H9 (cell line): ENCODE measurements around the gene MRM3. TPM values are rescaled to one million over a fixed set of nuclear protein-coding genes. Genes with fewer than 3 reads are reported as not detected.

Experiments
- DNase-seq: peaks from one replicate; pipeline ENCODE4 v3.0.0-alpha.2; 2017
- H2AFZ ChIP-seq: one replicate; pipeline ENCODE4 v1.6.1; 2013; ENCODE audit warnings: mild to moderate bottlenecking, low read length, control low read depth, moderate library complexity
- H2AK5ac ChIP-seq: 2 replicates; pipeline ENCODE4 v1.6.1; 2013; ENCODE audit warnings: low read length, control low read depth, mixed read lengths; ENCODE audit not compliant: insufficient read length
- H2BK120ac ChIP-seq: one replicate; pipeline ENCODE4 v1.6.1; 2013; ENCODE audit warnings: low read depth, mild to moderate bottlenecking, low read length, control low read depth, inconsistent platforms; ENCODE audit not compliant: poor library complexity, severe bottlenecking
- H2BK12ac ChIP-seq: 2 replicates; pipeline ENCODE4 v1.6.1; 2013; ENCODE audit warnings: low read length, control low read depth, mixed read lengths, low read depth; ENCODE audit not compliant: insufficient read length
- H2BK15ac ChIP-seq: 2 replicates; pipeline ENCODE4 v1.6.1; 2013; ENCODE audit warnings: low read depth, low read length, control low read depth
- H2BK20ac ChIP-seq: one replicate; pipeline ENCODE4 v1.6.1; 2013; ENCODE audit warnings: low read depth, mild to moderate bottlenecking, low read length, control low read depth, inconsistent platforms; ENCODE audit not compliant: poor library complexity, severe bottlenecking
- H2BK5ac ChIP-seq: 2 replicates; pipeline ENCODE4 v1.6.1; 2013; ENCODE audit warnings: low read length, control low read depth, mixed read lengths; ENCODE audit not compliant: insufficient read length
- H3K14ac ChIP-seq: 2 replicates; pipeline ENCODE4 v1.6.1; 2013; ENCODE audit warnings: low read length, control low read depth; ENCODE audit not compliant: insufficient read depth
- H3K18ac ChIP-seq: 2 replicates; pipeline ENCODE4 v1.6.1; 2013; ENCODE audit warnings: low read depth, mild to moderate bottlenecking, mixed read lengths, low read length, control low read depth; ENCODE audit not compliant: insufficient read length
- H3K23ac ChIP-seq: 2 replicates; pipeline ENCODE4 v1.6.1; 2013; ENCODE audit warnings: low read length, control low read depth, mixed read lengths, low read depth; ENCODE audit not compliant: insufficient read length
- H3K23me2 ChIP-seq: 2 replicates; pipeline ENCODE4 v1.6.1; 2013; ENCODE audit warnings: low read depth, mild to moderate bottlenecking, mixed read lengths, low read length, control low read depth; ENCODE audit not compliant: insufficient read length, poor library complexity, severe bottlenecking
- H3K27ac ChIP-seq: 2 replicates; pipeline ENCODE4 v1.5.1; 2013; ENCODE audit warnings: low read length, control low read depth, mixed read lengths, low read depth; ENCODE audit not compliant: insufficient read length
- H3K27me3 ChIP-seq: 2 replicates; pipeline ENCODE4 v1.6.1; 2013; ENCODE audit warnings: low read length, control low read depth, inconsistent platforms; ENCODE audit not compliant: insufficient read depth
- H3K4ac ChIP-seq: 2 replicates; pipeline ENCODE4 v1.6.1; 2013; ENCODE audit warnings: low read depth, mild to moderate bottlenecking, control low read depth, inconsistent platforms, low read length, moderate library complexity
- H3K4me1 ChIP-seq: 2 replicates; pipeline ENCODE4 v1.6.1; 2013; ENCODE audit warnings: low read length, control low read depth, inconsistent platforms; ENCODE audit not compliant: insufficient read depth
- H3K4me2 ChIP-seq: 2 replicates; pipeline ENCODE4 v1.6.1; 2013; ENCODE audit warnings: low read length, control low read depth, mixed read lengths; ENCODE audit not compliant: insufficient read length, insufficient read depth
- H3K56ac ChIP-seq: 2 replicates; pipeline ENCODE4 v1.6.1; 2013; ENCODE audit warnings: low read depth, mild to moderate bottlenecking, mixed read lengths, low read length, control low read depth; ENCODE audit not compliant: insufficient read length
- H3K79me1 ChIP-seq: 2 replicates; pipeline ENCODE4 v1.6.1; 2013; ENCODE audit warnings: low read depth, mild to moderate bottlenecking, moderate library complexity, low read length, control low read depth, inconsistent platforms; ENCODE audit not compliant: insufficient read depth, poor library complexity, severe bottlenecking
- H3K79me2 ChIP-seq: 2 replicates; pipeline ENCODE4 v1.6.1; 2013; ENCODE audit warnings: low read length, control low read depth, inconsistent platforms; ENCODE audit not compliant: insufficient read depth
- H3K9ac ChIP-seq: 2 replicates; pipeline ENCODE4 v1.6.1; 2013; ENCODE audit warnings: low read length, control low read depth, mixed read lengths; ENCODE audit not compliant: insufficient read length; ENCODE audit errors: extremely low read depth
- H3K9me3 ChIP-seq: one replicate; pipeline ENCODE4 v1.6.1; 2013; ENCODE audit warnings: low read depth, low read length, inconsistent platforms; ENCODE audit not compliant: control insufficient read depth
- H3T11ph ChIP-seq: one replicate; pipeline ENCODE4 v1.6.1; 2013; ENCODE audit warnings: mild to moderate bottlenecking, low read length, control low read depth, inconsistent platforms
- H4K20me1 ChIP-seq: one replicate; pipeline ENCODE4 v1.6.1; 2013; ENCODE audit not compliant: control insufficient read depth, insufficient read length, insufficient read depth
- H4K5ac ChIP-seq: 2 replicates; pipeline ENCODE4 v1.6.1; 2013; ENCODE audit warnings: low read depth, mild to moderate bottlenecking, mixed read lengths, low read length, control low read depth; ENCODE audit not compliant: insufficient read length
- H4K8ac ChIP-seq: replicated peaks from 2 replicates; pipeline ENCODE4 v1.6.1; 2013; ENCODE audit warnings: low read length, control low read depth, mixed read lengths, low read depth; ENCODE audit not compliant: insufficient read length
- H4K91ac ChIP-seq: 2 replicates; pipeline ENCODE4 v1.6.1; 2013; ENCODE audit warnings: low read depth, mild to moderate bottlenecking, moderate library complexity, mixed read lengths, low read length, control low read depth; ENCODE audit not compliant: insufficient read length
- H3K27ac Mint-ChIP-seq, 3 experiments: 2 replicates in 2 of 3; 3 replicates in 1 of 3; pipeline ENCODE4 v1.8.0; 2020 to 2021; ENCODE audit warnings: mixed read lengths in 3 of 3, mild to moderate bottlenecking in 1 of 3, moderate library complexity in 1 of 3
- H3K27me3 Mint-ChIP-seq: 2 replicates; pipeline ENCODE4 v1.8.0; 2021; ENCODE audit warnings: low read depth, mild to moderate bottlenecking, moderate library complexity, mixed read lengths
- H3K36me3 Mint-ChIP-seq, 3 experiments: 2 replicates in 2 of 3; 3 replicates in 1 of 3; pipeline ENCODE4 v1.8.0; 2020 to 2021; ENCODE audit warnings: low read depth in 3 of 3, mixed read lengths in 3 of 3; ENCODE audit not compliant: insufficient read depth in 1 of 3
- H3K4me1 Mint-ChIP-seq, 2 experiments: 2 replicates each; pipeline ENCODE4 v1.8.0; 2020; ENCODE audit warnings: mixed read lengths in 2 of 2
- H3K4me3 Mint-ChIP-seq, 2 experiments: 2 replicates in 1 of 2; 3 replicates in 1 of 2; pipeline ENCODE4 v1.8.0; 2020 to 2021; ENCODE audit warnings: mild to moderate bottlenecking in 2 of 2, mixed read lengths in 2 of 2, moderate library complexity in 1 of 2
- H3K9me3 Mint-ChIP-seq, 2 experiments: 2 replicates in 1 of 2; 3 replicates in 1 of 2; pipeline ENCODE4 v1.8.0; 2020; ENCODE audit warnings: mild to moderate bottlenecking in 2 of 2, mixed read lengths in 2 of 2, moderate library complexity in 1 of 2
- CTCF ChIP-seq: fragments of 200-600 bp; sonication (generic); conservative IDR thresholded peaks from 3 replicates; pipeline ENCODE4 v1.8.0; 2021; ENCODE audit warnings: antibody characterized with exemption, mild to moderate bottlenecking
- WGBS: extraction: QIAGEN DNeasy Blood & Tissue Kit; methylation state at CpG from one replicate; pipeline ENCODE4 v1.1.7; 2013; ENCODE audit warnings: missing lambda C conversion rate, low lambda C conversion rate, mixed read lengths; ENCODE audit not compliant: insufficient read length; ENCODE audit errors: extremely low coverage; 5-methylcytosine and 5-hydroxymethylcytosine counted together
- total RNA-seq: library from RNA; stranded (reverse); gene quantifications from 2 replicates; pipeline ENCODE4 v1.2.1, GENCODE V29; 2021

The MRM3 gene
- total RNA-seq, 1 experiment from 2014 or later = 25.3 TPM

GRCh38 chr17:778096-778495 is 4.1 kb upstream of the MRM3 start:
- H2BK20ac ChIP-seq = no peak overlapping the region
- peaks cover 11% of the 10 kb centered on the region for H3K23me2 ChIP-seq
- Mint-ChIP-seq H3K4me3 (no peak overlapping the region), H3K27ac (no peak overlapping the region; a peak in 1 of 7 replicates), H3K9me3 (no peaks in the 10 kb centered on the region; a peak in 1 of 5 replicates), H3K4me1 (peaks cover 12 to 13% of the 10 kb centered on the region in 2 experiments), H3K27me3 (no peaks in the 10 kb centered on the region; the same call in 1 of the 2 replicates), H3K36me3 (peaks cover 29 to 66% (median 60%) of the 10 kb centered on the region in 3 experiments)
- peaks cover 13% of the 10 kb centered on the region; the same call in 1 of the 2 replicates for H3K79me2 ChIP-seq
- no peak overlapping the region for H3K56ac ChIP-seq
- H2BK15ac ChIP-seq = no peak overlapping the region
- WGBS = no CpG with 5 or more reads among the region's 11 CpGs
- no peak overlapping the region for H2BK12ac ChIP-seq
- no peak overlapping the region for H2BK120ac ChIP-seq
- H4K5ac ChIP-seq = no peak overlapping the region
- H4K8ac ChIP-seq = no peak overlapping the region
- no peak overlapping the region for H3K9ac ChIP-seq
- no peak overlapping the region for H3K23ac ChIP-seq
- H3T11ph ChIP-seq = no peak overlapping the region
- no peak overlapping the region for H2AK5ac ChIP-seq
- TF ChIP-seq CTCF = no peak
- H3K27me3 ChIP-seq = no peaks in the 10 kb centered on the region
- no peak overlapping the region for H3K4ac ChIP-seq
- no peak overlapping the region for H4K91ac ChIP-seq
- H3K79me1 ChIP-seq = peaks cover 13% of the 10 kb centered on the region
- H3K9me3 ChIP-seq = no peaks in the 10 kb centered on the region
- no peak overlapping the region for H3K4me2 ChIP-seq
- no peaks in the 10 kb centered on the region for H4K20me1 ChIP-seq
- H3K27ac ChIP-seq = no peak overlapping the region
- H2AFZ ChIP-seq = no peak overlapping the region
- no peak for DNase-seq
- H3K18ac ChIP-seq = no peak overlapping the region
- no peak overlapping the region for H2BK5ac ChIP-seq
- peaks cover 2% of the 10 kb centered on the region for H3K4me1 ChIP-seq
- no peak overlapping the region for H3K14ac ChIP-seq
